SU-DHL-6 (cell line): ENCODE data around the gene RGPD5.
"Not testable (repeated sequence)": the region's sequence is repeated elsewhere in the genome, so short reads cannot be mapped to it uniquely, and the experiment has no call there.

Source experiments
- EZH2phosphoT487 ChIP-seq: fragments of 200-600 bp; sonication (generic), shearing (Covaris generic); conservative IDR thresholded peaks from 2 replicates; pipeline ENCODE4 v1.6.1; 2018; ENCODE audit warnings: mild to moderate bottlenecking, antibody characterized with exemption, low read length, moderate library complexity, mixed read lengths
- TF ChIP-seq, protein P1 (sequence below): fragments of 200-600 bp; sonication (generic); IDR thresholded peaks from one replicate; pipeline ENCODE4 v1.5.1; 2017; ENCODE audit warnings: antibody characterized with exemption, mild to moderate bottlenecking, low read length, moderate library complexity; ENCODE audit not compliant: insufficient read depth, poor library complexity, severe bottlenecking

DNA sequence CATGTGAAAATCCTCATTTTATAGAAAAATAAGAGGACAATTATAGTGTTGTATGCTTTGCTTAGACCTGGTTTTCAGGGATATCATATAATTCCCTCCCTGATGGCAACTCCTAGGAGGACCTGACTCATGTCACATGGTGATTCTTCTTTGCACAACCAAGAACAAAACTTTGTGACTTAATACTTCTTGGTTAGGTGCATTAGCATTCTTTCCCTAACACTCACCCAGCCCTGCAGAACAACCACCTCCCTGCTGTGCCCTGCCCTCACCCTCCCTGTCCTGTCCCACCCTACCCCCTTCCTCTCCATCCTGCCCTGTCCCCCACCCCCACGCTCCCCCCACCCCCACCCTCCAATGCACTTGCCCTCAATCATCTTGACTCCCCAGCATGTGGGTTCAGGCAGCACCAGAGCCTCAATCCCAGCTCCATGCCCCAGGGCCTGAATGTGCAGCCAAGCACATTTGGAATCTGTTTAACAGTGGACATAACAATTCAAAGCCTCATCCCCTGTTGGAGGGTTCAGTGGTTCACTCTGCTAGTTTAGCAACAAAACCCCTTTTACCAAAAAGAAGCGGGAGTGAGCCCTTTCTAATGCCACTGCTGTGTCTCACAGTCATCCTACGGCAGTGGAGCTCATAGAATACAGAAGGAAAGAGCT, 36.8 kb upstream of the RGPD5 start:
- TF ChIP-seq, protein P1, sequence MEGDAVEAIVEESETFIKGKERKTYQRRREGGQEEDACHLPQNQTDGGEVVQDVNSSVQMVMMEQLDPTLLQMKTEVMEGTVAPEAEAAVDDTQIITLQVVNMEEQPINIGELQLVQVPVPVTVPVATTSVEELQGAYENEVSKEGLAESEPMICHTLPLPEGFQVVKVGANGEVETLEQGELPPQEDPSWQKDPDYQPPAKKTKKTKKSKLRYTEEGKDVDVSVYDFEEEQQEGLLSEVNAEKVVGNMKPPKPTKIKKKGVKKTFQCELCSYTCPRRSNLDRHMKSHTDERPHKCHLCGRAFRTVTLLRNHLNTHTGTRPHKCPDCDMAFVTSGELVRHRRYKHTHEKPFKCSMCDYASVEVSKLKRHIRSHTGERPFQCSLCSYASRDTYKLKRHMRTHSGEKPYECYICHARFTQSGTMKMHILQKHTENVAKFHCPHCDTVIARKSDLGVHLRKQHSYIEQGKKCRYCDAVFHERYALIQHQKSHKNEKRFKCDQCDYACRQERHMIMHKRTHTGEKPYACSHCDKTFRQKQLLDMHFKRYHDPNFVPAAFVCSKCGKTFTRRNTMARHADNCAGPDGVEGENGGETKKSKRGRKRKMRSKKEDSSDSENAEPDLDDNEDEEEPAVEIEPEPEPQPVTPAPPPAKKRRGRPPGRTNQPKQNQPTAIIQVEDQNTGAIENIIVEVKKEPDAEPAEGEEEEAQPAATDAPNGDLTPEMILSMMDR = not testable (repeated sequence)
- not testable (repeated sequence) for TF ChIP-seq EZH2phosphoT487
